HL-60 (cell line): ENCODE results near the gene KNCN.

Experiments used
- DNase-seq, 2 experiments: peaks; one replicate each; pipeline ENCODE4 v3.0.0-alpha.2; 2010 to 2020; ENCODE audit warnings: low read depth in 1 of 2, low spot score in 1 of 2
- H3K27ac ChIP-seq: fragments of 250-450 bp; sonication (Bioruptor Pico); replicated peaks from 2 replicates; pipeline ENCODE4 v1.5.1; 2020; ENCODE audit warnings: mild to moderate bottlenecking, moderate library complexity
- H3K27me3 ChIP-seq: fragments of 250-450 bp; sonication (Bioruptor Pico); 2 replicates; pipeline ENCODE4 v1.5.1; 2021; ENCODE audit warnings: mild to moderate bottlenecking, moderate library complexity; ENCODE audit not compliant: insufficient read depth, poor library complexity, severe bottlenecking
- H3K4me3 ChIP-seq: replicated peaks from 2 replicates; pipeline ENCODE4 v1.5.1; 2011; ENCODE audit warnings: mild to moderate bottlenecking, control low read depth, low read length; ENCODE audit not compliant: insufficient read depth
- CTCF ChIP-seq: IDR thresholded peaks from one replicate; pipeline ENCODE4 v1.5.1; 2011; ENCODE audit warnings: low read length, control low read depth, inconsistent platforms; ENCODE audit not compliant: insufficient read depth
- GABPA ChIP-seq: IDR thresholded peaks from 2 replicates; pipeline ENCODE4 v1.6.1; 2012; ENCODE audit warnings: low read depth
- POLR2AphosphoS5 ChIP-seq: IDR thresholded peaks from 2 replicates; pipeline ENCODE4 v1.6.1; 2012; ENCODE audit warnings: low read depth
- REST ChIP-seq: IDR thresholded peaks from 2 replicates; pipeline ENCODE4 v1.6.1; 2012; ENCODE audit warnings: low read depth; ENCODE audit not compliant: insufficient replicate concordance
- SPI1 ChIP-seq: IDR thresholded peaks from 2 replicates; pipeline ENCODE4 v1.6.1; 2012; ENCODE audit warnings: low read depth, mild to moderate bottlenecking, borderline replicate concordance

KNCN gene

GRCh38 chr1:46512135-46512791, 39.2 kb downstream of the KNCN start:
- DNase-seq = no peak
- no peak overlapping the region for H3K27ac ChIP-seq
- TF ChIP-seq GABPA (no peak), SPI1 (no peak), CTCF (no peak), POLR2AphosphoS5 (no peak), REST (no peak)
- H3K4me3 ChIP-seq = no peak overlapping the region
- peaks cover 5% of the 10 kb centered on the region for H3K27me3 ChIP-seq

- no peaks in the 10 kb centered on the region for H3K27me3 ChIP-seq
- no peak for DNase-seq
- H3K27ac ChIP-seq = no peak overlapping the region
- TF ChIP-seq SPI1 (no peak), POLR2AphosphoS5 (no peak), CTCF (no peak), GABPA (no peak), REST (no peak)
- H3K4me3 ChIP-seq = no peak overlapping the region
Measured at GRCh38 chr1:46510998-46511365, 40.5 kb downstream of the KNCN start.

- H3K27ac ChIP-seq = no peak overlapping the region
Measured at GRCh38 chr1:46510341-46510997, 41.0 kb downstream of the KNCN start.

More at GRCh38 chr1:46510341-46510997, 41.0 kb downstream of the KNCN start:
- no peak overlapping the region for H3K4me3 ChIP-seq
- DNase-seq = no peak
- TF ChIP-seq GABPA (no peak), REST (no peak), CTCF (no peak), POLR2AphosphoS5 (no peak), SPI1 (no peak)
- no peaks in the 10 kb centered on the region for H3K27me3 ChIP-seq
